ENCODE results near the gene FUT4.

FUT4 gene

DNA sequence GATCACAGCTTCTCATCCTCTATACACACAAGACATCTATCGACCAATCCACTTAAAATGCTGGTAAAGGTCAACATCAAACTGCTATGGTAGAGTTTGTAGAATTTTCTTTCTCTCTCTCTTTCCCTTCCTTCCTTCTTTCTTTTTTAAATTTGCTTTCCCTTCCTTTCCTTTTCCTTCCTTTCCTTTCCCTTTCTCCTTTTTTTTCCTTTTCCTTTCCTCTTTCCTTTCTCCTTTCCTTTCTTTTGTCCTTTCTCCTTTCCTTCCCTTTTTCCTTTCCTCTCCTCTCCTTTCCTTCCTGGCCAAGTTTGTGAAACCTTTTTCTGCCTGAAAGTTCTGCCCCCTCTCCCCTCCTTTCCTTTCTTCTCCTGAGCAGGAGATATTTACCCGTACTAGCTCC is 28.3 kb upstream of the FUT4 start:
- H3K36me3 ChIP-seq (ENCODE audit: control insufficient read depth in 2 of 2, insufficient read depth in 2 of 2, low read length in 2 of 2): no peaks in the 10 kb centered on the region
- no peaks in the 10 kb centered on the region for H3K9me3 ChIP-seq (ENCODE audit: control insufficient read depth in 2 of 2, low read length in 2 of 2)
- H3K9ac ChIP-seq (ENCODE audit: low read depth in 1 of 2, low read length in 2 of 2): no peak overlapping the region
- no peak overlapping the region for H3K4me3 ChIP-seq (ENCODE audit: low read length in 2 of 2)
- no peak overlapping the region for H3K27ac ChIP-seq (ENCODE audit: low read depth in 2 of 2, low read length in 2 of 2)
- H3K4me1 ChIP-seq (ENCODE audit: control insufficient read depth in 2 of 2, insufficient read depth in 2 of 2, low read length in 2 of 2): peaks cover 12 to 14% of the 10 kb centered on the region in 2 donors
- no peaks in the 10 kb centered on the region for H3K27me3 ChIP-seq (ENCODE audit: control insufficient read depth in 2 of 2, insufficient read depth in 2 of 2, low read length in 2 of 2)

GRCh38 chr11:94516725-94517124 is 27.0 kb upstream of the FUT4 start:
- Histone ChIP-seq H3K36me3 (ENCODE audit: control insufficient read depth in 2 of 2, insufficient read depth in 2 of 2, low read length in 2 of 2) (no peaks in the 10 kb centered on the region), H3K27me3 (ENCODE audit: control insufficient read depth in 2 of 2, insufficient read depth in 2 of 2, low read length in 2 of 2) (no peaks in the 10 kb centered on the region), H3K4me3 (ENCODE audit: low read length in 2 of 2) (no peak overlapping the region), H3K27ac (ENCODE audit: low read depth in 2 of 2, low read length in 2 of 2) (no peak overlapping the region), H3K9ac (ENCODE audit: low read depth in 1 of 2, low read length in 2 of 2) (no peak overlapping the region), H3K9me3 (ENCODE audit: control insufficient read depth in 2 of 2, low read length in 2 of 2) (no peaks in the 10 kb centered on the region), H3K4me1 (ENCODE audit: control insufficient read depth in 2 of 2, insufficient read depth in 2 of 2, low read length in 2 of 2) (peaks cover 12 to 14% of the 10 kb centered on the region in 2 donors)

GRCh38 chr11:94518300-94518699 is 25.4 kb upstream of the FUT4 start:
- no peak overlapping the region for H3K9ac ChIP-seq (ENCODE audit: low read depth in 1 of 2, low read length in 2 of 2)

DNA sequence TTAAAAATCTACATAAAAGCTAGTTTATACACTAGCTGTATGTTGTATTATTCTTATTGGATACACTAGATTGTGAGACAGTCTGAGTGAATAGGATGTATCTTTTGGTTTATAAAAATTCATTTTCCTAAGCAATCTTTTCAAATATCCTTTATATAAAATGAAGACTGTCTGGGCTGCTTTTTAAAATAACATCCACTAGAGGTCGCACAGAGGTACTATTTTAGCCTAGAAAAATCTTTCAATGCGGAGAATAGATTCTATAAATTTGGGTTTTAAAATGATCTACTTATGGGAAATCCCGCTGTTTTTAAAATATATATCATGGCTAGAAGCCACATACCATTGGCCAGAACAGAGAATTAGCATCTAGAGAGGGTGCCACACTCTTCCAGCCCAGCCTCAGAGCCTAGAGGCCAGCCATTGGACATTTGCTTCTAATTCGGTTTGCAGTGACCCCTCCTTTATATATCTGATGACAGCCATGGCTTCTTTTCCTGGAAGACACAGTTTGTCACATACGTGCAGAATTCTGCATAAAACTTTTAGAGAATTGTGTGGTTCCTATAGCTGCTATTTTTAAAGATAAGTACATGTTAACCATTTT is 24.1 kb upstream of the FUT4 start:
- Histone ChIP-seq H3K9ac (ENCODE audit: low read depth in 1 of 2, low read length in 2 of 2) (no peak overlapping the region), H3K9me3 (ENCODE audit: control insufficient read depth in 2 of 2, low read length in 2 of 2) (no peaks in the 10 kb centered on the region), H3K36me3 (ENCODE audit: control insufficient read depth in 2 of 2, insufficient read depth in 2 of 2, low read length in 2 of 2) (no peaks in the 10 kb centered on the region), H3K27me3 (ENCODE audit: control insufficient read depth in 2 of 2, insufficient read depth in 2 of 2, low read length in 2 of 2) (no peaks in the 10 kb centered on the region), H3K4me1 (ENCODE audit: control insufficient read depth in 2 of 2, insufficient read depth in 2 of 2, low read length in 2 of 2) (peaks cover 0 to 4% of the 10 kb centered on the region in 2 donors), H3K27ac (ENCODE audit: low read depth in 2 of 2, low read length in 2 of 2) (no peak overlapping the region), H3K4me3 (ENCODE audit: low read length in 2 of 2) (no peak overlapping the region)

More at GRCh38 chr11:94518300-94518699, 25.4 kb upstream of the FUT4 start:
- H3K27me3 ChIP-seq (ENCODE audit: control insufficient read depth in 2 of 2, insufficient read depth in 2 of 2, low read length in 2 of 2): no peaks in the 10 kb centered on the region
- no peak overlapping the region for H3K4me3 ChIP-seq (ENCODE audit: low read length in 2 of 2)
- no peak overlapping the region for H3K27ac ChIP-seq (ENCODE audit: low read depth in 2 of 2, low read length in 2 of 2)
- H3K36me3 ChIP-seq (ENCODE audit: control insufficient read depth in 2 of 2, insufficient read depth in 2 of 2, low read length in 2 of 2): no peaks in the 10 kb centered on the region
- H3K9me3 ChIP-seq (ENCODE audit: control insufficient read depth in 2 of 2, low read length in 2 of 2): no peaks in the 10 kb centered on the region
- H3K4me1 ChIP-seq (ENCODE audit: control insufficient read depth in 2 of 2, insufficient read depth in 2 of 2, low read length in 2 of 2): peaks cover 2 to 7% of the 10 kb centered on the region in 2 donors

DNA sequence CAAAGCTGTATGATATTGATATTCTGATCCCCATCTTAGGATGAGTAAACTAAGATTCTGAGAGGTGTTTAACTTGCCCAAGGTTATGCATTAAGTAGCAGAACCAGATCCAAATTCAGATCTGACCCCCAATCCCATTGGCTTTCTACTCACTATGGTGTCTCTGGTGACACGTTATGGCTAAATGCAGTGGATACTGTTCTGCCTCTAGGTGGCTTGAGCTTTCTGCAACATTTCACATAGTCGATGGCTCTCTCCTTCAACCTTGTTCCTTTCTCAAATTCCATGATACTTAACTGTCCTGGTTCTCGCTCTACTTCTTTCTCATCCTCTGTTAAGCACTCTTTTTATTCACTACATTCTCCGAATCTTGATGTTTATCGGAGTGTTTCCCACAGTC is 22.0 kb upstream of the FUT4 start:
- H3K4me1 ChIP-seq (ENCODE audit: control insufficient read depth in 2 of 2, insufficient read depth in 2 of 2, low read length in 2 of 2): peaks cover 0 to 4% of the 10 kb centered on the region in 2 donors
- H3K9ac ChIP-seq (ENCODE audit: low read depth in 1 of 2, low read length in 2 of 2): no peak overlapping the region
- H3K27me3 ChIP-seq (ENCODE audit: control insufficient read depth in 2 of 2, insufficient read depth in 2 of 2, low read length in 2 of 2): no peaks in the 10 kb centered on the region
- H3K9me3 ChIP-seq (ENCODE audit: control insufficient read depth in 2 of 2, low read length in 2 of 2): no peaks in the 10 kb centered on the region
- H3K4me3 ChIP-seq (ENCODE audit: low read length in 2 of 2): no peak overlapping the region
- H3K36me3 ChIP-seq (ENCODE audit: control insufficient read depth in 2 of 2, insufficient read depth in 2 of 2, low read length in 2 of 2): no peaks in the 10 kb centered on the region
- no peak overlapping the region for H3K27ac ChIP-seq (ENCODE audit: low read depth in 2 of 2, low read length in 2 of 2)

DNA sequence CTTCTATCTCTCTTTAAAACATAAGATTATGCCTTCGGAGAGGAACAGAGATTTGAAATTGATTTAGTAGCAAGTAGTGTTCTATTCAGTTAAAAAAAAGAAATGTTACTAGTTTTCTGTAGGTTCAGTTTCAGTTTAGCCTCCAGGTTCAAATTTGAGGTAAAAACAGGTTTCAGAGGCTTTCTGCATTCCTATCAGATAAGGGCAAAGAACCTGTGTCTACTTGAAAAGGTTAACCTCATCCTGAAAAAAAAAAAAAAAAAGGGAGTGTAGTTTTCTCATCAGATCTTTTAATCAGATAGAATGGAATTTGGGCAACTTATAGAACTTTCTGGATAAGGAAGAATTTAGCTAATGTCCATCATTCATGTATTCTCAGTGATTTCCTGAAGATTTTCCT is 19.4 kb upstream of the FUT4 start:
- no peak overlapping the region for H3K4me3 ChIP-seq (ENCODE audit: low read length in 2 of 2)
- no peak overlapping the region for H3K9ac ChIP-seq (ENCODE audit: low read depth in 1 of 2, low read length in 2 of 2)
- no peaks in the 10 kb centered on the region for H3K27me3 ChIP-seq (ENCODE audit: control insufficient read depth in 2 of 2, insufficient read depth in 2 of 2, low read length in 2 of 2)
- H3K36me3 ChIP-seq (ENCODE audit: control insufficient read depth in 2 of 2, insufficient read depth in 2 of 2, low read length in 2 of 2): no peaks in the 10 kb centered on the region
- no peaks in the 10 kb centered on the region for H3K9me3 ChIP-seq (ENCODE audit: control insufficient read depth in 2 of 2, low read length in 2 of 2)
- no peak overlapping the region for H3K27ac ChIP-seq (ENCODE audit: low read depth in 2 of 2, low read length in 2 of 2)
- H3K4me1 ChIP-seq (ENCODE audit: control insufficient read depth in 2 of 2, insufficient read depth in 2 of 2, low read length in 2 of 2): peaks cover 0 to 4% of the 10 kb centered on the region in 2 donors

DNA sequence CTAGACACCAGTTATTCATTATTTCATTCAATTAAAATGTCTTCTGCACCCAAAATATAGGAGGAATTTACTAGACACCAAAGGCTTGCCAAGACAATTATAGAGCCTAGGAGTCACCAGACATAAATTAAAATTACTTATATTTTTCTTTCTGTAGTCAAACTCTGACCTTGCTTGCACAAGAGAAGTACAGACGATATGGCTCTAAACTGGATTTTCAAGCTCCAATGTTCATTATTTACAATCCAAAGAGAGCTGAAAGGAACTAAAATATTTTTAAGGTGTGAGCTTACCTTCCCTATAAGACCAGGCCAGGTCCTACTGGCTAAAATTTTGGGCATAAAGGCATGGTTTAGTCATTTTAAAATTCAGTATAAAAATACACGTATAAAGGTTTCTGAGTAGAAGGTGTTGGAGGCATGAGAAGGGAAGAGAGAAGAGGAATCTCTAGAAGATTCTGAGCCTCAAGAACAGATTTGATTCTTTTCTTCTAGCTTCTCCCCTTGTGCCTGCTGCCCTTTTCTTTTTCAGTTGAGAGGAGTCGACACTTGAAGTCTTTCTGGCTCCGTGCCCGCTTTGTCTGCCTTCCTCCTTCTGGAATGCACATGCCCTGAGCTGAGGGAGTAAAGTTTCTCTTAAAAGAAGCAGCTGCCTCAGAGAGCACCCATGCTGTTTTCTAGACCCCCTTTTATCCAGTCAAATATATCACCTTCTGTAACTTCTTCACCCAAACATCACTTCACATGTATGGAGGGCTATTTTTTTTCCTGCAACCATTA is 18.0 kb upstream of the FUT4 start:
- Histone ChIP-seq H3K9ac (ENCODE audit: low read depth in 1 of 2, low read length in 2 of 2) (no peak overlapping the region), H3K36me3 (ENCODE audit: control insufficient read depth in 2 of 2, insufficient read depth in 2 of 2, low read length in 2 of 2) (no peaks in the 10 kb centered on the region), H3K4me1 (ENCODE audit: control insufficient read depth in 2 of 2, insufficient read depth in 2 of 2, low read length in 2 of 2) (no peaks in the 10 kb centered on the region), H3K9me3 (ENCODE audit: control insufficient read depth in 2 of 2, low read length in 2 of 2) (no peaks in the 10 kb centered on the region), H3K27ac (ENCODE audit: low read depth in 2 of 2, low read length in 2 of 2) (no peak overlapping the region), H3K27me3 (ENCODE audit: control insufficient read depth in 2 of 2, insufficient read depth in 2 of 2, low read length in 2 of 2) (no peaks in the 10 kb centered on the region), H3K4me3 (ENCODE audit: low read length in 2 of 2) (no peak overlapping the region)

DNA sequence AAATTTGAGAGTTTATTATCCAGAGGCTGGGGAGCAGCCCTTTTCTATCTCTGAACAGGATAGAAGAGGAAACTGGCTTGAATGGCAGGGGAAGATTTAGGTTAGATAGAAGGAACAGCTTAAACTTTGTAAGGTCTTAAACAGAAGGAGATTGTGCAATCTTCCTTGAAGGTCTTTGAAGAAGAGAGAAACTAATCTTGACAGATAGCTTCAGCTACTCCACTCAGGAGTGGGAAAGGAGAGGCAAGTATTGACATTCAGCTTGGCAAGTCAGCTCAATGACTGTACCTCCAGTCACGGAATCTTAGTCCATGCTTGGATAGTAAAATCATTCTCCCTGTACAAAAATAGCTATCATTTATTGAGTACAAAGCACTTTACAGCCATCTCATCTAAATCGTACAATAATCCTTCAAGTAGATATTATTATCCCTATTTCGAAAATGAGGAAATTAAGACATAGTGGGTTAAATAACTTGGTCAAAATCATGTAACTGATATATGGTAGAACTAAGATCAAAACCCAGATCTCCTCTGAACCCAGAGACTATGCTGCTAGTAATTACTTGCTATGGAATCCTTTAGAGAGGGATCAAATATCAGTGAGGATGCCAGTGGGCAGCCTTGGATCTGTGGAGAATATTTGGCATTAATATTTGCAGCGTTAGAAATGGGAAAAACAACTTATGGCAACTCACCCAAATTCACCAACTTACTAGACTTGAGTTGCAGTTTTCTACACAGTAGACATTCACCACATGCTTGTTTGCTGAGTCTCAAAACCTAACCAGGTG is 16.9 kb upstream of the FUT4 start:
- Histone ChIP-seq H3K9me3 (ENCODE audit: control insufficient read depth in 2 of 2, low read length in 2 of 2) (no peaks in the 10 kb centered on the region), H3K9ac (ENCODE audit: low read depth in 1 of 2, low read length in 2 of 2) (no peak overlapping the region), H3K27ac (ENCODE audit: low read depth in 2 of 2, low read length in 2 of 2) (no peak overlapping the region), H3K4me3 (ENCODE audit: low read length in 2 of 2) (no peak overlapping the region), H3K36me3 (ENCODE audit: control insufficient read depth in 2 of 2, insufficient read depth in 2 of 2, low read length in 2 of 2) (no peaks in the 10 kb centered on the region), H3K27me3 (ENCODE audit: control insufficient read depth in 2 of 2, insufficient read depth in 2 of 2, low read length in 2 of 2) (no peaks in the 10 kb centered on the region), H3K4me1 (ENCODE audit: control insufficient read depth in 2 of 2, insufficient read depth in 2 of 2, low read length in 2 of 2) (no peaks in the 10 kb centered on the region)

DNA sequence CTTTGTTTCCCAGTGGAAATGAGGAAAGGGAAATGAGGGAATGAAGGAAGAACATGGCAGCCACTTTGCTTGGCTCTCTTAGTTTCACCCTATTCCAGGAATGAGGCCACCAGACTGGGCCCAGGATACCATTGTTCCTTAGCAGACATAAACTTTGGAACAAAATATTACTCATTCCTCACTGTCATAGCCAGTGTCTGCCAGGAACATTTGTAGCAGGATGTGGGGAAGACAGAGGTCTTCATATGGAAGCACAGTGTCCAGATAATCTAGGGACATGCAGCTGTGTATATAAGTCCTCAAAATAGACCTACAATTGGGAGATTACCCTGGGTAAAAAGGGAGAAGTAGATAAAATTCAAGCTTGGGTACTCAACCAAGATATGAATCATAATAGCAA is 15.2 kb upstream of the FUT4 start:
- H3K36me3 ChIP-seq (ENCODE audit: control insufficient read depth in 2 of 2, insufficient read depth in 2 of 2, low read length in 2 of 2): no peaks in the 10 kb centered on the region
- H3K9me3 ChIP-seq (ENCODE audit: control insufficient read depth in 2 of 2, low read length in 2 of 2): no peaks in the 10 kb centered on the region
- H3K9ac ChIP-seq (ENCODE audit: low read depth in 1 of 2, low read length in 2 of 2): no peak overlapping the region
- H3K27me3 ChIP-seq (ENCODE audit: control insufficient read depth in 2 of 2, insufficient read depth in 2 of 2, low read length in 2 of 2): no peaks in the 10 kb centered on the region
- H3K4me1 ChIP-seq (ENCODE audit: control insufficient read depth in 2 of 2, insufficient read depth in 2 of 2, low read length in 2 of 2): no peaks in the 10 kb centered on the region
- H3K27ac ChIP-seq (ENCODE audit: low read depth in 2 of 2, low read length in 2 of 2): no peak overlapping the region
- H3K4me3 ChIP-seq (ENCODE audit: low read length in 2 of 2): no peak overlapping the region

DNA sequence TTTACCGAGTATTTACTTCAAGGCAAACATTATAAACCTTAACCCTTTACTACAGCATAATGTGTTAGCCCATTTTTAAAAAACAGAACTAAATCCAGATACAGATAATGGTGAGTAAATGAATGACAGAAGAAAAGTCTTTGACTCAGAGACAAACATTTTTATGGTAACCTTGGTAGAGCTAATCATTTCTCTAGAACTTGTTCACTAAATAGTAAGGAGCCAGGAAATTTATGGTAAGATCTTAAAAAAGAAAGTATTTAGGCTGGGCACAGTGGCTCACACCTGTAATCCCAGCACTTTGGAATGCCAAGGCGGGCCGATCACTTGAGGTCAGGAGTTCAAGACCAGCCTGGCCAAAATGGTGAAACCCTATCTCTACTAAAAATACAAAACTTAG is 11.5 kb upstream of the FUT4 start:
- Histone ChIP-seq H3K4me1 (ENCODE audit: control insufficient read depth in 2 of 2, insufficient read depth in 2 of 2, low read length in 2 of 2) (peaks cover 0 to 13% of the 10 kb centered on the region in 2 donors), H3K4me3 (ENCODE audit: low read length in 2 of 2) (no peak overlapping the region), H3K36me3 (ENCODE audit: control insufficient read depth in 2 of 2, insufficient read depth in 2 of 2, low read length in 2 of 2) (no peaks in the 10 kb centered on the region), H3K9me3 (ENCODE audit: control insufficient read depth in 2 of 2, low read length in 2 of 2) (no peaks in the 10 kb centered on the region), H3K9ac (ENCODE audit: low read depth in 1 of 2, low read length in 2 of 2) (no peak overlapping the region), H3K27ac (ENCODE audit: low read depth in 2 of 2, low read length in 2 of 2) (no peak overlapping the region), H3K27me3 (ENCODE audit: control insufficient read depth in 2 of 2, insufficient read depth in 2 of 2, low read length in 2 of 2) (no peaks in the 10 kb centered on the region)
